ENCODE data around the gene PHF12. TPM values are rescaled to one million over a fixed set of nuclear protein-coding genes. Genes with fewer than 3 reads are reported as not detected.

PHF12 gene
- total and polyA plus RNA-seq, 2 experiments from 2014 or later = 19.7 to 41.0 TPM

DNA sequence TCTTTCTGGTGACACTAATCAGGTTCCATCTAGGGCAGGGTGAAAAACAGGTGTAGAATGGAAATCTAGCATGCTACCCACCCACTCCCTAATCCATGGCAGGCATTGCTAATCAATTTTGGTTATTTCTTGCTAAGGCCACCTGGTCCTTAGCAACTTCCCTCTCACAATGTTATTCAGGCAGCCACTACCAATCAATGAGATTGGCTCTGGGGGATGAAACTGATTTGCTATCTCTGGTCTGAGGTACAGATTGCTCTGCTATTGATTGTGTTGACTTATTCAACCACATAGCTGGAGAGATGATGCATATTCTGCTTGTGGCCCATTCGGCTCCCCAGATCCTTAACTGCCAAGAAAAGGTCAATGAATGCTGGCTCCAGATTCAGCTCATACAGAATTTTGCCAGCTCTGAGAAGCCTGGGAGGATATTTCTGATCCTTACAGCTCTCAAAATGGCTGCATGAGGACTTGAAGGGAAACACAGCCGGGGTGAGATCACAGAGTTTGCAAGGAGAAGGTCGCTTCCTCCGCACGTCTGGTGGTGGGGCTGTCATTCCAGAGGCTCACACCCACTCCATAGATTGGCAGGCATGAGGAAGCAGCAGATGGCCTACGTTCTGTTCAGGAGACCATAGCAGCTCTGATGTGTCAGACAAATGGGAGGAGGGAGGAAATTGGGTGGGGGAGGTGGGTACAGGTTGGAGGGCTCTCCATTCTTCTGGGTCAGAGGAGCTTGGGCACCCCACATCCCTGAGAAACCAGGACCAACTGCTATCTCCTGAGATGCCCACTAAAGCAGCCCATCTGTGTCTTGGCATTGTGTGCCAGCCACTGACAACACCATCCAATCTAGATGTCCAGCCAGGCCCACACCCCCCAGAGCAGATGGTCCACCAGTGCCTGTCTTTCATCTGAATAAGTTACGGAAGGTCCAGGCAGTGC, 32.2 kb upstream of the PHF12 start:
- ATAC-seq = no peak
- no peak overlapping the region for H3K4me2 ChIP-seq
- H2AFZ ChIP-seq = no peak overlapping the region; the same call in 1 of the 2 replicates
- Mint-ChIP-seq H3K9me3 (no peaks in the 10 kb centered on the region; the same call in 2 of the 3 replicates), H3K36me3 (ENCODE audit: low read depth) (no peaks in the 10 kb centered on the region; the same call in 2 of the 3 replicates), H3K27ac (no peak overlapping the region), H3K27me3 (ENCODE audit: insufficient read depth, low read depth, poor library complexity) (peaks cover 13% of the 10 kb centered on the region), H3K4me3 (no peak overlapping the region; the same call in 2 of the 3 replicates), H3K4me1 (peaks cover 37% of the 10 kb centered on the region)
- H3K27ac ChIP-seq (ENCODE audit: low read depth) = no peak overlapping the region
- H3K9me2 ChIP-seq (ENCODE audit: insufficient read depth) = no peaks in the 10 kb centered on the region
- no peaks in the 10 kb centered on the region for H3K79me2 ChIP-seq (replicated peaks; ENCODE audit: insufficient read depth)
- DNase-seq (ENCODE audit: low spot score) = no peak
- H3K27me3 ChIP-seq (ENCODE audit: insufficient read depth) = no peaks in the 10 kb centered on the region
- H4K20me1 ChIP-seq (replicated peaks; ENCODE audit: insufficient read depth) = no peaks in the 10 kb centered on the region
- H3K36me3 ChIP-seq (ENCODE audit: insufficient read depth) = no peaks in the 10 kb centered on the region
- peaks cover 5% of the 10 kb centered on the region; the same call in 1 of the 2 replicates for H3F3A ChIP-seq (replicated peaks; ENCODE audit: low read depth)
- TF ChIP-seq NANOG (IDR thresholded peaks at IDR 0.05; ENCODE audit: borderline replicate concordance) (no peak), STAT1 (IDR thresholded peaks at IDR 0.05; ENCODE audit: unreplicated experiment) (no peak)
- peaks cover 26% of the 10 kb centered on the region for H3K4me1 ChIP-seq (ENCODE audit: insufficient read depth)
- H3K4me3 ChIP-seq = no peak overlapping the region

DNA sequence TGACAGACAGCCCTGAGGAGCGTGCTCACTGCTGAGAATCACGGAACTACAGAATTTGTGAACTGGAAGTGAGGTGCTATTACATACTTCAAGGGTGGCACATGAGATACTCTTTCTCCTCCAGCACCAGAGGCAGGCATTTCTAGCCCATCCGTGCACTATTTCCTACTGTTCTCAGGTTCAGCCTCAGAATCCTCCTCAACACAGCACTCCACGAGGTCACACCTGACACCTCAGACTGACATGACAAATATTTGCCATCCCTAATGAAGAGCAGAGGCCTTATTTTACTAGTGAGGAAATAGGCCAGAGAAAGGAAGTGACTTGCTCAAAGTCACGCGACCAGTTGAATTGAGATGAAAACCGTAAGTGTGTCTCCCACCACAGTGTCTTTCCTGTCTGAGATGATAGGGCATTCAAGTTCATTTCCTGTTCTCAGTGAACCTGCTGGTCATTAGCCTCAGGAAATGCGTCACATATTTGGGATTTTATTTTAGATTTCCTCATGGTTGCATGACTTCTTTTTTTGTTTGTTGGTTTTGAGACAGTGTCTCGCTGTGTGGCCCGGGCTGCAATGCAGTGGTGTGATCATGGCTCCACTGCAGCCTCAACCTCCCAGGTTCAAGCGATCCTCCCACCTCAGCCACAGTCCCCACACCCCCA, 30.9 kb upstream of the PHF12 start:
- H3K27ac Mint-ChIP-seq = no peak overlapping the region
- H3K4me1 ChIP-seq (ENCODE audit: insufficient read depth) = peaks cover 26% of the 10 kb centered on the region
- no peaks in the 10 kb centered on the region for H3K36me3 ChIP-seq (ENCODE audit: insufficient read depth)
- ATAC-seq (no peak), DNase-seq (ENCODE audit: low spot score) (no peak)
- no peaks in the 10 kb centered on the region for H3K27me3 ChIP-seq (ENCODE audit: insufficient read depth)
- no peaks in the 10 kb centered on the region for H4K20me1 ChIP-seq (replicated peaks; ENCODE audit: insufficient read depth)
- H3K79me2 ChIP-seq (replicated peaks; ENCODE audit: insufficient read depth) = no peaks in the 10 kb centered on the region
- no peak overlapping the region for H3K4me3 Mint-ChIP-seq
- peaks cover 3% of the 10 kb centered on the region; the same call in 1 of the 2 replicates for H3F3A ChIP-seq (replicated peaks; ENCODE audit: low read depth)
- no peak overlapping the region for H2AFZ ChIP-seq
- peaks cover 33% of the 10 kb centered on the region for H3K4me1 Mint-ChIP-seq
- no peak overlapping the region for H3K27ac ChIP-seq (ENCODE audit: low read depth)
- H3K9me2 ChIP-seq (ENCODE audit: insufficient read depth) = no peaks in the 10 kb centered on the region
- no peaks in the 10 kb centered on the region; the same call in 2 of the 3 replicates for H3K9me3 Mint-ChIP-seq
- H3K4me2 ChIP-seq = no peak overlapping the region
- TF ChIP-seq CREB1 (CRISPR knock-in tag; IDR thresholded peaks at IDR 0.05; ENCODE audit: low read depth) = no peak
- TF ChIP-seq EZH2phosphoT487 (IDR thresholded peaks at IDR 0.05; ENCODE audit: unreplicated experiment) = no peak
- TF ChIP-seq, protein P1, sequence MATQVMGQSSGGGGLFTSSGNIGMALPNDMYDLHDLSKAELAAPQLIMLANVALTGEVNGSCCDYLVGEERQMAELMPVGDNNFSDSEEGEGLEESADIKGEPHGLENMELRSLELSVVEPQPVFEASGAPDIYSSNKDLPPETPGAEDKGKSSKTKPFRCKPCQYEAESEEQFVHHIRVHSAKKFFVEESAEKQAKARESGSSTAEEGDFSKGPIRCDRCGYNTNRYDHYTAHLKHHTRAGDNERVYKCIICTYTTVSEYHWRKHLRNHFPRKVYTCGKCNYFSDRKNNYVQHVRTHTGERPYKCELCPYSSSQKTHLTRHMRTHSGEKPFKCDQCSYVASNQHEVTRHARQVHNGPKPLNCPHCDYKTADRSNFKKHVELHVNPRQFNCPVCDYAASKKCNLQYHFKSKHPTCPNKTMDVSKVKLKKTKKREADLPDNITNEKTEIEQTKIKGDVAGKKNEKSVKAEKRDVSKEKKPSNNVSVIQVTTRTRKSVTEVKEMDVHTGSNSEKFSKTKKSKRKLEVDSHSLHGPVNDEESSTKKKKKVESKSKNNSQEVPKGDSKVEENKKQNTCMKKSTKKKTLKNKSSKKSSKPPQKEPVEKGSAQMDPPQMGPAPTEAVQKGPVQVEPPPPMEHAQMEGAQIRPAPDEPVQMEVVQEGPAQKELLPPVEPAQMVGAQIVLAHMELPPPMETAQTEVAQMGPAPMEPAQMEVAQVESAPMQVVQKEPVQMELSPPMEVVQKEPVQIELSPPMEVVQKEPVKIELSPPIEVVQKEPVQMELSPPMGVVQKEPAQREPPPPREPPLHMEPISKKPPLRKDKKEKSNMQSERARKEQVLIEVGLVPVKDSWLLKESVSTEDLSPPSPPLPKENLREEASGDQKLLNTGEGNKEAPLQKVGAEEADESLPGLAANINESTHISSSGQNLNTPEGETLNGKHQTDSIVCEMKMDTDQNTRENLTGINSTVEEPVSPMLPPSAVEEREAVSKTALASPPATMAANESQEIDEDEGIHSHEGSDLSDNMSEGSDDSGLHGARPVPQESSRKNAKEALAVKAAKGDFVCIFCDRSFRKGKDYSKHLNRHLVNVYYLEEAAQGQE (IDR thresholded peaks at IDR 0.05; ENCODE audit: unreplicated experiment) = no peak
- TF ChIP-seq, protein P2, sequence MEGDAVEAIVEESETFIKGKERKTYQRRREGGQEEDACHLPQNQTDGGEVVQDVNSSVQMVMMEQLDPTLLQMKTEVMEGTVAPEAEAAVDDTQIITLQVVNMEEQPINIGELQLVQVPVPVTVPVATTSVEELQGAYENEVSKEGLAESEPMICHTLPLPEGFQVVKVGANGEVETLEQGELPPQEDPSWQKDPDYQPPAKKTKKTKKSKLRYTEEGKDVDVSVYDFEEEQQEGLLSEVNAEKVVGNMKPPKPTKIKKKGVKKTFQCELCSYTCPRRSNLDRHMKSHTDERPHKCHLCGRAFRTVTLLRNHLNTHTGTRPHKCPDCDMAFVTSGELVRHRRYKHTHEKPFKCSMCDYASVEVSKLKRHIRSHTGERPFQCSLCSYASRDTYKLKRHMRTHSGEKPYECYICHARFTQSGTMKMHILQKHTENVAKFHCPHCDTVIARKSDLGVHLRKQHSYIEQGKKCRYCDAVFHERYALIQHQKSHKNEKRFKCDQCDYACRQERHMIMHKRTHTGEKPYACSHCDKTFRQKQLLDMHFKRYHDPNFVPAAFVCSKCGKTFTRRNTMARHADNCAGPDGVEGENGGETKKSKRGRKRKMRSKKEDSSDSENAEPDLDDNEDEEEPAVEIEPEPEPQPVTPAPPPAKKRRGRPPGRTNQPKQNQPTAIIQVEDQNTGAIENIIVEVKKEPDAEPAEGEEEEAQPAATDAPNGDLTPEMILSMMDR (conservative IDR thresholded peaks at IDR 0.05; ENCODE audit: low read depth in 2 of 2) = no peak
- peaks cover 16% of the 10 kb centered on the region for H3K27me3 Mint-ChIP-seq (ENCODE audit: insufficient read depth, low read depth, poor library complexity)
- no peaks in the 10 kb centered on the region for H3K36me3 Mint-ChIP-seq (ENCODE audit: low read depth)
- no peak overlapping the region for H3K4me3 ChIP-seq

All from GM23338 (cell line).